ENCODE data around the gene TNNI3. TPM values are rescaled to one million over a fixed set of nuclear protein-coding genes. Genes with fewer than 3 reads are reported as not detected.

TNNI3 gene
- total and polyA plus RNA-seq, 9 of the 15 experiments (the other 6 are each of a cell fraction or from before 2014, with no cell fraction given), result 4.7 to 158 (median 42.0) TPM

DNA sequence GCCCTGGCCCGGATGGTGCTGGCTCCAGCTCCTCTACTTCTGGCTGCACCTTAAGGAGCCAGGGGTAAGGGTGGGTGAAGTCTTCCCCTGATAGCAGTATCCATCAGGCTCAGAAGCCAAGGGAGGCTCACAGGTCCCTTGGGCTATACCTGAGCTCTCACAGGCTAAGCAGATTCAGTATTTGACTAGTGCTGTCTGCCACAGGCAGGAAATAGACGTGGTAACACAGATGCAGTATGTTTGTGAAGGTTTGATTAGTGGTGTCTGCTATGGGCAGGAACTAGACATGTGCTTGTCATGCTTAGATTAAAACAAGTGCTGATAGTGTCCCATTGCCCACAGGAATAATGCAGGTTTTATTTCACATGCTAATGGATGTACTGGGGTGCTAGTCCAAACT lies 18.5 kb upstream of the TNNI3 start:
- CTCF ChIA-PET (ENCODE audit: low intra/inter-chr PET ratio), result no interaction called here
- Histone ChIP-seq H4K20me1 (replicated peaks; ENCODE audit: control insufficient read depth, insufficient read depth, low read length) (peaks cover 15% of the 10 kb centered on the region), H3K9ac (ENCODE audit: insufficient read depth in 1 of 2, low read depth in 2 of 2, low read length in 2 of 2) (peak overlapping the region in 1 of 2 experiments; percentile 94; a peak in 2 of 4 replicates), H3K27ac (ENCODE audit: extremely low read depth, low read depth, low read length) (peak overlapping the region; percentile 75; the same call in 2 of the 3 replicates), H3K79me2 (ENCODE audit: control insufficient read depth, insufficient read depth, low read length) (no peaks in the 10 kb centered on the region; the same call in 2 of the 3 replicates), H3K36me3 (ENCODE audit: control insufficient read depth, insufficient read depth, low read length) (no peaks in the 10 kb centered on the region), H3K9me1 (ENCODE audit: control insufficient read depth, insufficient read depth, low read length) (no peaks in the 10 kb centered on the region), H3K4me3 (peak overlapping the region; percentile 60; the same call in 1 of the 2 replicates), H3K27me3 (ENCODE audit: control insufficient read depth in 2 of 2, insufficient read depth in 2 of 2, low read length in 2 of 2) (no peaks in the 10 kb centered on the region), H3K9me3 (replicated peaks; ENCODE audit: control insufficient read depth, insufficient read depth, low read depth, low read length) (no peaks in the 10 kb centered on the region), H2AFZ (ENCODE audit: low read depth, low read length) (peak overlapping the region; percentile 62; the same call in 1 of the 2 replicates), H3K4me1 (replicated peaks in 1 of 2; ENCODE audit: control insufficient read depth in 2 of 2, insufficient read depth in 2 of 2, low read length in 2 of 2) (peaks cover 39 to 58% of the 10 kb centered on the region in 2 experiments), H3K4me2 (ENCODE audit: insufficient read depth, low read length) (peak overlapping the region; percentile 88)
- POLR2A ChIA-PET, result interaction anchor here (1.6 to 2.7 kb wide), 4 partner anchors 18 to 231 kb away, joined by 4 to 19 read pairs (median 7); partner anchors contain the start of genes PPP6R1 and UBE2S
- intact Hi-C loops (cut with micrococcal nuclease) (no loop called here), in situ Hi-C loops (cut with MboI) (no loop called here)
- BruUV-seq (replicated peaks), result no TSS peak
- WGBS (ENCODE audit: insufficient coverage, low coverage, missing lambda C conversion rate), result 33% methylated on average over 2 of the region's 2 CpGs
- DNase-seq (ENCODE audit: extremely low read depth in 1 of 4, low spot score in 3 of 4), result peak in 2 of 4 experiments; percentile 44 to 69
- peak; percentile 6; the same call in 1 of the 3 replicates for ATAC-seq
- peak; percentile 82 for FAIRE-seq
- TF ChIP-seq ZNF23 (CRISPR knock-in tag; IDR thresholded peaks at IDR 0.05) (peak; percentile 100), NR2C1 (IDR thresholded peaks at IDR 0.05) (no peak), NR2C1 (tag; IDR thresholded peaks at IDR 0.05) (no peak), CBX5 (IDR thresholded peaks at IDR 0.05; ENCODE audit: borderline replicate concordance, low read depth) (no peak), ZNF408 (CRISPR knock-in tag; IDR thresholded peaks at IDR 0.05; ENCODE audit: low read depth) (no peak), STAG1 (CRISPR knock-in tag; IDR thresholded peaks at IDR 0.05; ENCODE audit: borderline replicate concordance) (no peak), ZNF785 (CRISPR knock-in tag; IDR thresholded peaks at IDR 0.05) (no peak), ZNF778 (CRISPR knock-in tag; IDR thresholded peaks at IDR 0.05) (no peak), ZMIZ1 (IDR thresholded peaks at IDR 0.05; ENCODE audit: low read depth in 2 of 2, low read length in 2 of 2) (peak in 1 of 2 experiments; percentile 88; a peak in 2 of 4 replicates), CBX3 (IDR thresholded peaks at IDR 0.05; ENCODE audit: borderline replicate concordance in 1 of 2, low read length in 2 of 2) (peak in 1 of 2 experiments; percentile 89; a peak in 1 of 3 replicates)
- TF ChIP-seq, protein P1, sequence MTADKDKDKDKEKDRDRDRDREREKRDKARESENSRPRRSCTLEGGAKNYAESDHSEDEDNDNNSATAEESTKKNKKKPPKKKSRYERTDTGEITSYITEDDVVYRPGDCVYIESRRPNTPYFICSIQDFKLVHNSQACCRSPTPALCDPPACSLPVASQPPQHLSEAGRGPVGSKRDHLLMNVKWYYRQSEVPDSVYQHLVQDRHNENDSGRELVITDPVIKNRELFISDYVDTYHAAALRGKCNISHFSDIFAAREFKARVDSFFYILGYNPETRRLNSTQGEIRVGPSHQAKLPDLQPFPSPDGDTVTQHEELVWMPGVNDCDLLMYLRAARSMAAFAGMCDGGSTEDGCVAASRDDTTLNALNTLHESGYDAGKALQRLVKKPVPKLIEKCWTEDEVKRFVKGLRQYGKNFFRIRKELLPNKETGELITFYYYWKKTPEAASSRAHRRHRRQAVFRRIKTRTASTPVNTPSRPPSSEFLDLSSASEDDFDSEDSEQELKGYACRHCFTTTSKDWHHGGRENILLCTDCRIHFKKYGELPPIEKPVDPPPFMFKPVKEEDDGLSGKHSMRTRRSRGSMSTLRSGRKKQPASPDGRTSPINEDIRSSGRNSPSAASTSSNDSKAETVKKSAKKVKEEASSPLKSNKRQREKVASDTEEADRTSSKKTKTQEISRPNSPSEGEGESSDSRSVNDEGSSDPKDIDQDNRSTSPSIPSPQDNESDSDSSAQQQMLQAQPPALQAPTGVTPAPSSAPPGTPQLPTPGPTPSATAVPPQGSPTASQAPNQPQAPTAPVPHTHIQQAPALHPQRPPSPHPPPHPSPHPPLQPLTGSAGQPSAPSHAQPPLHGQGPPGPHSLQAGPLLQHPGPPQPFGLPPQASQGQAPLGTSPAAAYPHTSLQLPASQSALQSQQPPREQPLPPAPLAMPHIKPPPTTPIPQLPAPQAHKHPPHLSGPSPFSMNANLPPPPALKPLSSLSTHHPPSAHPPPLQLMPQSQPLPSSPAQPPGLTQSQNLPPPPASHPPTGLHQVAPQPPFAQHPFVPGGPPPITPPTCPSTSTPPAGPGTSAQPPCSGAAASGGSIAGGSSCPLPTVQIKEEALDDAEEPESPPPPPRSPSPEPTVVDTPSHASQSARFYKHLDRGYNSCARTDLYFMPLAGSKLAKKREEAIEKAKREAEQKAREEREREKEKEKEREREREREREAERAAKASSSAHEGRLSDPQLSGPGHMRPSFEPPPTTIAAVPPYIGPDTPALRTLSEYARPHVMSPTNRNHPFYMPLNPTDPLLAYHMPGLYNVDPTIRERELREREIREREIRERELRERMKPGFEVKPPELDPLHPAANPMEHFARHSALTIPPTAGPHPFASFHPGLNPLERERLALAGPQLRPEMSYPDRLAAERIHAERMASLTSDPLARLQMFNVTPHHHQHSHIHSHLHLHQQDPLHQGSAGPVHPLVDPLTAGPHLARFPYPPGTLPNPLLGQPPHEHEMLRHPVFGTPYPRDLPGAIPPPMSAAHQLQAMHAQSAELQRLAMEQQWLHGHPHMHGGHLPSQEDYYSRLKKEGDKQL (CRISPR knock-in tag; IDR thresholded peaks at IDR 0.05; ENCODE audit: borderline replicate concordance), result no peak
